HTERT RPE-1 (cell line): ENCODE results near the gene DTL.

ENCODE experiments used
- in situ Hi-C: fragments of 300-500 bp; cut with MboI; formaldehyde crosslinking; loops from 4 replicates; pipeline ENCODE4 v1.14.3; 2020; ENCODE audit warnings: low sequenced_read_pairs

DTL gene

DNA sequence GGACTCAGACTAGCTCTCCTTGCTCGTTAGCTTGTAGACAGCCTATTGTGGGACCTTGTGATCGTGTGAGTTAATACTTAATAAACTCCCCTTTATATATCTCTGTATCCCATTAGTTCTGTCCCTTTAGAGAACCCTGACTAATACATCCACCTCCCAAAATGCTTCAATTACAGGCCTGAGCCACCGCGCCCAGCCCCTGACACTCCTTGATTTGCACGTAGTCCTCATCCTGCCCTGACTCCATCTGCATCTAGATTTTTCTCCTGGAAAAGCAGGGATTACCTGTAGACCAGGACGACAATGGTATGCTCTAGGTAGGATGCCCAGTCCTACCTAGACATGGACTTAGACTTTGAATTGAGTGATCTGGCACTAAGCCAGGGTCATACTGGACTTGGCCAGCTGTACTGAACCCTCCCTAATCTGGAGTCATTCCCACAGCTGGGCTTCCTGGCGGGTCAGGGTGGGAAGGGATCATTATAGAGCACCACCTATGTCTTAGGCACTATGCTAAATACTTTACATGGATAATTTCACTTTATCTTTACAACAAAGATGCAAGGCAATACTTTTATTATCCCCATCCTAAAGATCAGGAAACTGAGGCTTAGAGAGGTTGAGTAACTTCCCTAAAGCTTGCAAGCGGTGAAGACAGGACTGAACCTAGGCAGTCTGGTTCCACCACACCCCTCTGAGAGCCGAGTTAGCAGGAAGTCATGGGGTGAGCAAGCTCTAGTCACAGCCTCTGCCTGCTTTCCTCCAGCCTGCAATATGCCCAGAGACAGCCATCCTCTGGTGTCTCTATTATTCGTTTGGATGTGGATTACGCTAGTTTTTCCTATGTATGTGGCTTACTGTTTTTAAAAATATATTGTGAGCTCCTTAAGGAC is 89.4 kb downstream of the DTL start:
- in situ Hi-C loops: no loop called here

DNA sequence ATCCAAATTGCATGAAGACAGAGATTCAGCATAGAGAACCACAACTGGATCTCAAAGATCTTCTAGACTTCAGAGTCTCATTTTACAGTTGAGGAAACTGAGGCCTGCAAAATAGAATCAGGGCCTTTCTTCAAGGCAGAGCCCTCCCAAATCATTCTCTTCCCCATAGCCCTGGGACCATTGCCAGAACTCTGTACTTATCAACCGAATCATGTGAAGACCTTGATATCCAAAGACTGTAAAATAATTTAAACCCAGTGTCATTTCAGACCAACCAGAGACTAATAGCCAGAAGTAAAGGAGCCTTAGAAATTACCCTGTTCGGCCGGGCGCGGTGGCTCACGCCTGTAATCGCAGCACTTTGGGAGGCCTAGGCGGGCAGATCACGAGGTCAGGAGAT is 90.1 kb downstream of the DTL start:
- in situ Hi-C loops: no loop called here

DNA sequence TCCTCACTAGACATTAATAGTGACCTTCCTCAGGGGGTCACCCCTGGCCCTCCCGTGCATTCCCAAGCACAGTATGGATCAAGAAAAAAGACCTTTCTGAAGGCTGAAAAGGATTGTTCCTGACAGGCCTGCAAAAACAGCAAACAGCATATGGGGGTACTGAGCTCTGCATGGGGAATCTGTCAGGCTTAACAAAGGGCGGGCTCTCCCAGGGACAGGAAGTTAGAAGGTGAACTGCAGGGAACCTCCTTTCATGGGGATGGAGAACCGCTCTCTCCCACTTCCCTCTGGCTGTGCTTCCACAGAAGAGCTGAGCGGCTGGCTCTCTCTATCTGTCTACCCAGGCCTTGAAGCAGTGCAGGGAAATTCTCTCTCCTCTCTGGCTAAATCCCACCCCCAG is 91.7 kb downstream of the DTL start:
- in situ Hi-C loops: no loop called here

DNA sequence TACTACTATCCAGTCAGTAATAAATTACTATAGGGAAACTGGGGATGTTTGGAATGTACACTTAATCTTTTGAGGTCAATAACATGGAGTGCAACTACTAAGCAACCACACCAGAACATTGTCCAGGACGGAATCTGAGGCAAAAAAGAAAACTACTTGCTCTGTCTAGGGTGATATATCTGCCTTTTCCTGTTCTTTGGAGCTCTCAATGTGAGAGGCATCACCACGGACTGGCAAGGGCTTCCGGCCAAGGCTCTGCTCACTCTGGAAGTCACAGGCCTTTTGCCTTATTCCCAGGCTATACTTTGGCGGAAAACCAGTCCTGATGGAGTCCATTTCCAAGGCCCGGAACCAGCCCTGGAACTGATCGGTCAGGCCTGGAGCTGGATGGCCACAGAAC is 94.2 kb downstream of the DTL start:
- in situ Hi-C loops: no loop called here

DNA sequence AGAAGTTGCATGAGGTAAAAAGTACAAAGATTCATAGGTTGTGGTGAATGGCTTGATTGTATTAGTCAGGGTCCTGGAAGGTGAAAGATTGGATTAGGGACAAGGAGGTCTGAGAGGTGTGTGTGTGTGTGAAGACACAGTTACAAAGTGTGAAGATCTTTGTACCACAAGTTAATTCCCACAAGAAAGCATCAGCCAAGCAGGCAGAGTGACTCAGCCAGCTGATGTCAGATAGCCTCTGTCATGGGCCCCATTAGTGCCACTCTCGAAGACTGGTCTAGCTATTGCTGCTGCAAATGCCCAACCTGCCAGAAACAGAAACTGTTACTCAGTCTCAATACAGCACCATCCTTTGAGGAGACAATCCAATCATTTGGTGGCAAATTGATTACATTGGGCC is 96.5 kb downstream of the DTL start:
- in situ Hi-C loops: no loop called here

DNA sequence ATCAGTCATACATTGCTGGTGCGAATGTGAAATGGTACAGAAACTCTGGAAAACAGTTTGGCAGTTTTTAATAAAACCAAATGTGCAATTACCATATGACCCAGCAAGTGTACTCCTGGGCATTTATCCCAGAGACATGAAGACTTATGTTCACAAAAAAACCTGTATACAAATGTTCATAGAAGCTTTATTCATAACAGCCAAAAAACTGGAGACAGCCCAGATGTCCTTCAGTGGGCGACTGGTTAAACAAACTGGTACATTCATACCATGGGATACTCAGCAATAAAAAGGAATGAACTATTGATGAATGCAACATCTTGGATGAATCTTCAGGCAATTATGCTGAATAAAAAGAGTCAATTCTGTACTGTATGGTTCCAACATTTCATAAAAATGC is 97.8 kb downstream of the DTL start:
- in situ Hi-C loops: no loop called here

DNA sequence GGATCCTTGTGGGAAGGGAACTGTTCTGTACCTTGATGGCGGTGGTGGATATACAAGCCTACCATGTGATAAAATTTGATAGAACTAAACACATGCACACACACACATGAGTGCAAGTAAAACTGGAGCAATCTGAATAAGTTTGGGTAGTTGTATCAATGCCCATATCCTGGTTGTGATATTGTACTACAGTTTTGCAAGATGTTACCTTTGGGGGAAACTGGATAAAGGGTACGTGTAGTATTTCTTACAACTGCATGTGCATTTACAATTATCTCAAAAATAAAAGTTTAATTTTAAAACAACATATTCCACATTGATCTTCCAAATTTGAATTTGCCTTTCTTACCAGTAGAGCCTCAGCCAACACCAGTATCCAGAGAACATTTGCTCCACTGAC is 99.6 kb downstream of the DTL start:
- in situ Hi-C loops: no loop called here

DNA sequence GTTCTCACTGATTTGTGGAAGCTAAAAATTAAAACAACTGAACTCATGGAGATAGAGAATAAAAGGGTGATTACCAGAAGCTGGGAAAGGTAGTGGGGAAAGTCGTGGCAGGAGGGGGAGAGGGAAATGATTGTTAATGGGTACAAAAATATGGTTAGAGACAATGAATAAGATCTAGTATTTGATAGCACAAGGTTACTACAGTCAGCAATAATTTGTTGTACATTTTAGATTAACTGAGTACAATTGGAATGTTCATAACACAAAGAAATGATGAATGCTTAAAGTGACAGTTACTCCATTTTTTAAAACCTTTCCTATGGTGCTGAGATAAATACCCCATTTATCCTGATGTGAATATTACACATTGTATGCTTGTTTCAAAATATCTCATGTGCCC is 102.3 kb downstream of the DTL start:
- in situ Hi-C loops: no loop called here

DNA sequence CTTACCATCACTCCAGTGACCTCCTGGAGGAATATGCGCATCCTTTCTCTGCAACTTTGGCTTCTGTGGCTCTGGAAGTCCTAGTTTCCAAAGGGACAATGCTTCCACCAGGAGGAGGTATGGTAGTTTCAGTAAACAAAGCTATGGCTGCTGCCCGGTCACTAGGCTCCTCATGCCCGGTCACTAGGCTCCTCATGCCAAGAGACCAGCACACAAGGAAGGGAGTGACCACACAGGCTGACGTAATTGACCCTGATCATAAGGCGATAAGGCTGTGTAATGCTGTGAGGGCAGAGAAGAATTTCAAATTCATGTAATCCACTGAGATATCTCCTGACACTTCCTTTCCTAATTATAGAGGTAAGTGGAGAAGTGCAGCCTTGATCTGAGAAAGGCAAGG is 102.9 kb downstream of the DTL start:
- in situ Hi-C loops: no loop called here

DNA sequence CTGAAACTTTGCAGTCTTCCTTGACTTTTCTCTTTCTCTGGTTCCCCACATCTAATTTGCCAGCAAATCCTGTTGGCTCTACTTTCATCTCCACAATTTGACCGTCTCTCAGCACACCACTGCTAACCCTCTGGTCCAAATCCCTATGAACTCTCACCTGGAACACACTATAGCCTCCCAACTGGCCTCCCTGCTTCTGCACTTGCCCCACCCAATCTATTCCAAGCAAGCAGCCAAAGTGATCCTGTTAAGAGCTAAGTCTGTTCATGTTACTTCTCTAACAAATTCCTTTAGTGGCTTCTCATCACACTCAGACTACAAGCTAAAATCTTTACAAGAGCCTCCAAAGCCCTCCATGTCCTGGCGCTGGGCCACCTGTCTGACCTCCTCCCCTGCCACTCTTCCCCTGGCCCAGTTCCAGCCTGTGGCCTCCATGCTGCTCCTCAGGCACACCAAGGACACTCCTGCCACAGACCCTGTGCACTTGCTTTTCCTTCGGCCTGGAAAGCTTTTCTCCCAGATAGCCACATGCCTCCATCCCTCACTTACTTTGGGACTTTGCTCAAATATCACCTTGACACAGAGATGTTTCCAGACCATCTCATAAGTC is 104.1 kb downstream of the DTL start:
- in situ Hi-C loops: no loop called here

DNA sequence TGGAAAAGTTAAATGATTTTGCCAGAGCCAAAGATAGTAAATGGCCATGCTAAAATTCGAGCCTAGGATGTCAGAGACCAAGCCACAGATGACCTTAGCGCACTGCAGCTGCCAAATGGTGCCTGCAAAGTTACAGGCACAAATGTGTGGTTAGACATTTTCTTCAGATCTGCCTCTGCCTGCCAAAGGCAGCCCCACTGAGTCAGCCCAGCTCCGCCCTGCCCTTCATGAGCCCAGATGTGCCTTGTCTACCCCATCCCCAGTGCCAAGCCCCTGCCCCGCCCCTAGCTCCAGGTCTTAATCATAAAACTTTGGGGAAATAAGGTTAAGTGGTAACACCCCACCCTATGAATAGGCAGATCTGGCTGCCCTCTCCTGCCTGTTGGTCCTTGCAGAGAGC is 105.9 kb downstream of the DTL start:
- in situ Hi-C loops: no loop called here

DNA sequence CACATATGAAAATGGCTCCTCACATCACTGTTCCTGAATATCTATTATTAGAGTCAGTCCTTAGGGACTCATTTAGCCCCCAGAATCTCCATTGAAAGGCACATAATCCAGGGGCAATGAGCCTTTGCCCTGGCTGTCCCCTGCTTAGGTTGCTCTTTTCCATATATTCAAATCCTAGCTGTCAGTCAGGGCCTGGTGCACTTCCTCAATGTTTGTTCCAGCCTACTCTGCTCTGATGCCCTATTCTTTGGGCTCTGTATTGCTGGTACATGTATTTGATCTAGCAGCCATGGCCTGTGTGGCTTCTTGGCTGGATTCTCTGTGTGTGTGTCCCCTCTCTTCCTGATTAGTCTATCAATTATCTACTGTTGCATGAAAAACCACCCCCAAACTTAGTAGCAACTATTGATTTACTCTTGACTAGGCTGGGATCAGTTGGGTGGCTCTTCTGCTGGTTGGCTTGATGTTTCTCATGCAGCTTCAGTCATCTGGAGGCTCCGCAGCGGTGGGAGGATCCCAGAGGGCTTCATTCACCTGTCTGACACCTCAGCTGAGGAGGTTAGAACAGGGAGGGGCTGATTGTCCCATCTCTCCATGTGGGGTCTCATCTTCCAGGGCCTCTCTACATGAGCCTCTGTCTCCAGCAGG is 107.5 kb downstream of the DTL start:
- in situ Hi-C loops: no loop called here

DNA sequence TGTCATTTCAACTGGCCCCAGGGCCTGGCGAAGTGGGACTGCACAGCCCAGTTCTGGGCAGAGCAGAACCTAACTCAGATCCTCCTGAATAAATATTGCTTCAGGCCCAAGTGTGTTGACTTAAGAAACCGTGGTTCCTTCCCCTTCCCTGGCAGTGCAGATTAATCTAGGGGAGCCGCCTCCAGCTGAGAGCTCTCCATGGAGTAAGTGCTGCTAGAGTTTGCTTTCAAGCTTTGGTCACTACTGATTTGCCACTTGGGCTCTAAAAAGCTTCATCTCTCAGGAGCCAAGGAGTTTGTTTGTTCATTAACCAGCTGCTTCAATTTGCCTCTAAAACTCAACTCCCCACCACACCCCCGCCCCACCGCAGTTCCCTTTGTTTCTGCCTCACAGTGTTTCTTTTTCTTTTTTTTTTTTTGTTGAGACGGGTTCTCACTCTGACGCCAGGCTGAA is 112.1 kb downstream of the DTL start:
- in situ Hi-C loops: no loop called here

DNA sequence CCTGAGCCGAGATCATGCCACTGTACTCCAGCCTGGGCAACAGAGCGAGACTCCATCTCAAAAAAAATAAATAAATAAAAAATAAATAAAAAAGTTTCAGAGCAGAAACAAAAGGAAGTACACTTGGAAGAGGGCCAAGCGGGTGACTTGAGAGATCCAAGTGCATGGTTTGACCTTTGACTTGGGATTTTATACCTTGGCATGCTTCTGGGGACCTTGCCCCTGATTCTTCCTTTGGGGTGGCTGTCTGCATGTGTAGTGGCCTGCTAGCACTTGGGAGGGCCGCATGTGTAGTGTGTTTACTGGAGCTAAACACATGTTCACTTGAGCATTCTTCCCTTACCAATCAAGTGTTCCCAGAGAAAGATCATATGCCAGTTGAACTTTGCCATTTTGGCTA is 114.0 kb downstream of the DTL start:
- in situ Hi-C loops: no loop called here

DNA sequence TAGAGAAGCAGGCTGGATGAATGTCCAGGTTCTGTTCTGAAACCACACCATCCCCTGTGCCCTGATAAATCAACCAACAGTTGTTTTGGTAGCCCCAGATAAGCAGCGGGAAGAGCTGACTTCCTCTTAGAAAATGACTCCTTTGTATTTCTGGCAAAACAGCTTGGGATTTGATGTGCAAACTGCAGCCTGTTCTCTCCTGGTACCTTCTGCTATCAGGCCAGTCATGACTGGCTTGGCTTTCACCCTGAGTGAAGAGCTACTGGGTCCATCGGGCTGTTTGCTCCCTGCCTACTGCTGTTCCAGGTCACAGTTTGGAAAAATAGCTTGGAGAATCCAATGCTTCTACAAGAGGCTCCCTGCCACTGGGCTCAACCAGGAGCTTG is 116.8 kb downstream of the DTL start:
- in situ Hi-C loops: no loop called here

DNA sequence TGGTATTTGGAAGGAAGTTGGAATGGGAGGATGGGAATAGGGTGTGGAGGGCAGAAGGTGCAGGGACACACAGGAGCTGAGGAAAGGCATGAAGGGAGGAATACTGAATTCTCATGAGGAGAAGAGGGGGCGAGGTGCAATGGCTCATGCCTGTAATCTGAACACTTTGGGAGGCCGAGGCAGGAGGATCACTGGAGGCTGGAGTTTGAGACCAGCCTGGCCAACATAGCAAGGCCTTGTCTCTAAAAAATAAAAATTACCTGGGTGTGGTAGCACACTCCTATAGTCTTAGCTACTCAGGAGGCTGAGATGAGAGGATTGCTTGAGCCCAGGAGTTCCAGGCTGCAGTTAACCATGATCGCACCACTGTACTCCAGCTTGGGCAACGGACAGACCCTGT is 117.3 kb downstream of the DTL start:
- in situ Hi-C loops: no loop called here

DNA sequence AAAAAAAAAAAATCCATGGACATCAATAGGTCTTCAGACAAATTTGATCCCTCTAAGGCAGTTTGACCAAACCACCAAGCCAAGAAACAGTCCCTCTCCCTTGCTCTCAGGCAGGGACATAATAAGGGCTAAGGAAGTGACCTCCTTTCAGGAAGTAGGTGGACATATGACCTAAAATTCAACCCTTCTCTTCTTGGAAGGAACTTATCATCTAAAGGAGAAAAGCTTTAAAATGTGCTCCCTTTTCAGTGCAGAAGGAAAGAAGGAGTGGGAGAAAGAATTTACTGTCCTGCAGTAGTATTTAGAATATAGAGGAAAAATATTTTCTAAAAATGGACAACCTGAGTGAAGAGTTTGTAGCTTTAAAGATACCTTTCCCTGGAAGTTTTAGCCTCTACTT is 118.1 kb downstream of the DTL start:
- in situ Hi-C loops: no loop called here
